Measurements from ENCODE around the gene NACC2. TPM values are rescaled to one million over a fixed set of nuclear protein-coding genes. Genes with fewer than 3 reads are reported as not detected.
"Not testable (repeated sequence)": the region's sequence is repeated elsewhere in the genome, so short reads cannot be mapped to it uniquely, and the experiment has no call there.

Gene NACC2
- total RNA-seq, 1 experiment from 2014 or later = 24.8 TPM

- Mint-ChIP-seq H3K9me3 (ENCODE audit: low read depth, unreplicated experiment) (no peaks in the 10 kb centered on the region), H3K36me3 (ENCODE audit: insufficient read depth, unreplicated experiment) (peaks cover 6% of the 10 kb centered on the region), H3K4me1 (ENCODE audit: low read depth, unreplicated experiment) (no peaks in the 10 kb centered on the region), H3K27me3 (ENCODE audit: unreplicated experiment) (no peaks in the 10 kb centered on the region), H3K4me3 (ENCODE audit: low read depth, unreplicated experiment) (no peak overlapping the region), H3K27ac (ENCODE audit: unreplicated experiment) (no peak overlapping the region)
- no TSS peak for BruUV-seq (replicated peaks)
- intact Hi-C loops (cut with micrococcal nuclease; ENCODE audit: unreplicated experiment) = no loop called here
- TF ChIP-seq CTCF (IDR thresholded peaks at IDR 0.05; ENCODE audit: unreplicated experiment) = no peak
- no peak for DNase-seq
- CTCF ChIA-PET = no interaction called here
Measured at GRCh38 chr9:136029556-136029955, 65.5 kb downstream of the NACC2 start.

- H3K9me3 Mint-ChIP-seq (ENCODE audit: low read depth, unreplicated experiment) = no peaks in the 10 kb centered on the region
- CTCF ChIA-PET = no interaction called here
- intact Hi-C loops (cut with micrococcal nuclease; ENCODE audit: unreplicated experiment) = no loop called here
- TF ChIP-seq CTCF (IDR thresholded peaks at IDR 0.05; ENCODE audit: unreplicated experiment) = no peak
- H3K36me3 Mint-ChIP-seq (ENCODE audit: insufficient read depth, unreplicated experiment) = peaks cover 6% of the 10 kb centered on the region
- H3K27me3 Mint-ChIP-seq (ENCODE audit: unreplicated experiment) = no peaks in the 10 kb centered on the region
- no TSS peak for BruUV-seq (replicated peaks)
- DNase-seq = no peak
- no peak overlapping the region for H3K27ac Mint-ChIP-seq (ENCODE audit: unreplicated experiment)
- no peak overlapping the region for H3K4me3 Mint-ChIP-seq (ENCODE audit: low read depth, unreplicated experiment)
- H3K4me1 Mint-ChIP-seq (ENCODE audit: low read depth, unreplicated experiment) = no peaks in the 10 kb centered on the region
Measured at GRCh38 chr9:136028760-136029470, 66.2 kb downstream of the NACC2 start.

GRCh38 chr9:136026943-136027289, 68.2 kb downstream of the NACC2 start:
- DNase-seq; H3K4me1 Mint-ChIP-seq (ENCODE audit: low read depth, unreplicated experiment); H3K27ac Mint-ChIP-seq (ENCODE audit: unreplicated experiment); intact Hi-C loops (cut with micrococcal nuclease; ENCODE audit: unreplicated experiment); H3K27me3 Mint-ChIP-seq (ENCODE audit: unreplicated experiment); CTCF ChIA-PET; BruUV-seq (replicated peaks); H3K36me3 Mint-ChIP-seq (ENCODE audit: insufficient read depth, unreplicated experiment); H3K4me3 Mint-ChIP-seq (ENCODE audit: low read depth, unreplicated experiment); H3K9me3 Mint-ChIP-seq (ENCODE audit: low read depth, unreplicated experiment): not testable (repeated sequence)

- DNase-seq = no peak
- no TSS peak for BruUV-seq (replicated peaks)
- Mint-ChIP-seq H3K27ac (ENCODE audit: unreplicated experiment) (no peak overlapping the region), H3K4me1 (ENCODE audit: low read depth, unreplicated experiment) (no peaks in the 10 kb centered on the region), H3K4me3 (ENCODE audit: low read depth, unreplicated experiment) (no peak overlapping the region), H3K9me3 (ENCODE audit: low read depth, unreplicated experiment) (peaks cover 2% of the 10 kb centered on the region), H3K36me3 (ENCODE audit: insufficient read depth, unreplicated experiment) (peaks cover 6% of the 10 kb centered on the region), H3K27me3 (ENCODE audit: unreplicated experiment) (no peaks in the 10 kb centered on the region)
- CTCF ChIA-PET = no interaction called here
- TF ChIP-seq CTCF (IDR thresholded peaks at IDR 0.05; ENCODE audit: unreplicated experiment) = no peak
- intact Hi-C loops (cut with micrococcal nuclease; ENCODE audit: unreplicated experiment) = no loop called here
Measured at GRCh38 chr9:136026266-136026942, 68.7 kb downstream of the NACC2 start.

- H3K36me3 Mint-ChIP-seq (ENCODE audit: insufficient read depth, unreplicated experiment) = no peaks in the 10 kb centered on the region
- intact Hi-C loops (cut with micrococcal nuclease; ENCODE audit: unreplicated experiment) = no loop called here
- H3K4me3 Mint-ChIP-seq (ENCODE audit: low read depth, unreplicated experiment) = no peak overlapping the region
- DNase-seq = no peak
- H3K4me1 Mint-ChIP-seq (ENCODE audit: low read depth, unreplicated experiment) = no peaks in the 10 kb centered on the region
- CTCF ChIA-PET = no interaction called here
- TF ChIP-seq CTCF (IDR thresholded peaks at IDR 0.05; ENCODE audit: unreplicated experiment) = no peak
- no TSS peak for BruUV-seq (replicated peaks)
- peaks cover 2% of the 10 kb centered on the region for H3K9me3 Mint-ChIP-seq (ENCODE audit: low read depth, unreplicated experiment)
- H3K27me3 Mint-ChIP-seq (ENCODE audit: unreplicated experiment) = no peaks in the 10 kb centered on the region
- H3K27ac Mint-ChIP-seq (ENCODE audit: unreplicated experiment) = no peak overlapping the region
Measured at GRCh38 chr9:136025481-136025880, 69.6 kb downstream of the NACC2 start.

Measured in Calu3 (cell line).